Activated CD4-positive, alpha-beta T cell treated with anti-CD3 and anti-CD28 coated beads for 36 hours (primary cell): ENCODE results near the gene EDN1. TPM values are rescaled to one million over a fixed set of nuclear protein-coding genes. Genes with fewer than 3 reads are reported as not detected.

Source experiments
- ATAC-seq: fragments of 200-7000 bp; cut with Tn5 transposase; one replicate; pipeline ENCODE4 v1.10.0; 2021; ENCODE audit warnings: mild to moderate bottlenecking, moderate library complexity
- CTCF ChIA-PET: fragments of 350-600 bp; sonication (Branson Sonifier 250); formaldehyde crosslinking; loops from one replicate; lab custom pipeline; 2021; ENCODE audit warnings: antibody characterized with exemption; lab: Charles Lee
- POLR2A ChIA-PET: fragments of 350-600 bp; sonication (Branson Sonifier 250); formaldehyde crosslinking; loops from one replicate; lab custom pipeline; 2021; ENCODE audit warnings: antibody characterized with exemption, inconsistent platforms; lab: Charles Lee
- DNase-seq: peaks from one replicate; pipeline ENCODE4 v3.0.0-alpha.2; 2020
- H3K27ac Mint-ChIP-seq: one replicate; pipeline ENCODE4 v1.8.0; 2021; ENCODE audit warnings: mixed read lengths
- H3K27me3 Mint-ChIP-seq: one replicate; pipeline ENCODE4 v1.8.0; 2021; ENCODE audit warnings: mixed read lengths
- H3K36me3 Mint-ChIP-seq: one replicate; pipeline ENCODE4 v1.8.0; 2021; ENCODE audit warnings: low read depth, mixed read lengths
- H3K4me1 Mint-ChIP-seq: one replicate; pipeline ENCODE4 v1.8.0; 2021; ENCODE audit warnings: mixed read lengths
- H3K4me3 Mint-ChIP-seq: one replicate; pipeline ENCODE4 v1.8.0; 2021; ENCODE audit warnings: mild to moderate bottlenecking, moderate library complexity, mixed read lengths
- H3K9me3 Mint-ChIP-seq: one replicate; pipeline ENCODE4 v1.8.0; 2021; ENCODE audit warnings: low read depth, mixed read lengths
- intact Hi-C, 2 experiments: fragments of 100-400 bp; cut with DNase I in 1 of 2; cut with micrococcal nuclease in 1 of 2; formaldehyde crosslinking; loops; one replicate each; pipeline versions ENCODE4 v1.14.2 to v1.15.1; 2022 to 2024; cut with DNase I, micrococcal nuclease
- total RNA-seq, 2 experiments: library from RNA; stranded (reverse); gene quantifications; one replicate each; pipeline ENCODE4 v1.2.3, GENCODE V29; 2021

The EDN1 gene
- total RNA-seq, 2 experiments from 2014 or later, result not detected

GRCh38 chr6:12288211-12288618, 1.9 kb upstream of the EDN1 start:
- Mint-ChIP-seq H3K27ac (no peak overlapping the region), H3K9me3 (no peaks in the 10 kb centered on the region), H3K27me3 (peaks cover 41% of the 10 kb centered on the region), H3K36me3 (no peaks in the 10 kb centered on the region), H3K4me3 (no peak overlapping the region), H3K4me1 (peaks cover 15% of the 10 kb centered on the region)
- POLR2A ChIA-PET, result interaction anchor here (0.7 kb wide), 1 partner anchor 384 kb away, joined by 5 read pairs; no protein-coding TSS in a partner anchor
- DNase-seq (no peak), ATAC-seq (no peak)
- intact Hi-C loops, result loop anchor here in 1 of 2 experiments (2.0 to 5.0 kb wide), 2 partner anchors 136 to 703 kb away; no protein-coding TSS in a partner anchor
- CTCF ChIA-PET, result interaction anchor here (0.6 to 0.7 kb wide), 2 partner anchors 271 to 1573 kb away, joined by 3 to 6 read pairs; no protein-coding TSS in a partner anchor

GRCh38 chr6:12288914-12289313, 1.2 kb upstream of the EDN1 start:
- Mint-ChIP-seq H3K4me1 (peaks cover 15% of the 10 kb centered on the region), H3K27ac (no peak overlapping the region), H3K36me3 (no peaks in the 10 kb centered on the region), H3K4me3 (peak overlapping the region; percentile 74), H3K27me3 (peaks cover 36% of the 10 kb centered on the region), H3K9me3 (no peaks in the 10 kb centered on the region)
- ATAC-seq (no peak), DNase-seq (no peak)
- intact Hi-C loops, result loop anchor here (1.0 to 5.0 kb wide), 4 partner anchors 137 to 704 kb away; no protein-coding TSS in a partner anchor
- CTCF ChIA-PET, result interaction anchor here (0.9 to 2.7 kb wide), 18 partner anchors 8 to 634 kb away, joined by 3 to 42 read pairs (median 5); no protein-coding TSS in a partner anchor
- POLR2A ChIA-PET, result interaction anchor here (0.7 kb wide), 1 partner anchor 385 kb away, joined by 5 read pairs; no protein-coding TSS in a partner anchor

GRCh38 chr6:12289365-12289919, 719 bp upstream of the EDN1 start:
- ChIA-PET CTCF (interaction anchor here (0.6 to 2.7 kb wide), 31 partner anchors 8 to 635 kb away, joined by 3 to 42 read pairs (median 4); no protein-coding TSS in a partner anchor), POLR2A (no interaction called here)
- Mint-ChIP-seq H3K36me3 (no peaks in the 10 kb centered on the region), H3K27ac (no peak overlapping the region), H3K4me3 (peak overlapping the region; percentile 74), H3K27me3 (peaks cover 36% of the 10 kb centered on the region), H3K9me3 (no peaks in the 10 kb centered on the region), H3K4me1 (peaks cover 15% of the 10 kb centered on the region)
- ATAC-seq, result peak; percentile 63
- intact Hi-C loops, result loop anchor here (1.0 to 5.0 kb wide), 4 partner anchors 137 to 705 kb away; no protein-coding TSS in a partner anchor
- DNase-seq, result peak; percentile 73

GRCh38 chr6:12291071-12291838, 1.1 kb downstream of the EDN1 start:
- ChIA-PET POLR2A (interaction anchor here (0.6 kb wide), 1 partner anchor 335 kb away, joined by 3 read pairs; no protein-coding TSS in a partner anchor), CTCF (interaction anchor here (0.8 to 2.7 kb wide), 11 partner anchors 8 to 636 kb away, joined by 3 to 42 read pairs (median 12); no protein-coding TSS in a partner anchor)
- no peak overlapping the region for H3K4me3 Mint-ChIP-seq
- H3K36me3 Mint-ChIP-seq, result no peaks in the 10 kb centered on the region
- H3K27ac Mint-ChIP-seq, result no peak overlapping the region
- intact Hi-C loops, result loop anchor here (2.0 to 5.0 kb wide), 2 partner anchors 314 to 316 kb away; no protein-coding TSS in a partner anchor
- no peak for ATAC-seq
- peaks cover 15% of the 10 kb centered on the region for H3K4me1 Mint-ChIP-seq
- peaks cover 36% of the 10 kb centered on the region for H3K27me3 Mint-ChIP-seq
- DNase-seq, result no peak
- H3K9me3 Mint-ChIP-seq, result no peaks in the 10 kb centered on the region

- POLR2A ChIA-PET, result interaction anchor here (0.5 to 0.6 kb wide), 2 partner anchors 9 to 335 kb away, joined by 3 read pairs; no protein-coding TSS in a partner anchor
- ATAC-seq, result no peak
- Mint-ChIP-seq H3K4me3 (no peak overlapping the region), H3K36me3 (no peaks in the 10 kb centered on the region), H3K9me3 (no peaks in the 10 kb centered on the region), H3K27ac (no peak overlapping the region), H3K4me1 (peaks cover 15% of the 10 kb centered on the region), H3K27me3 (peaks cover 36% of the 10 kb centered on the region)
- CTCF ChIA-PET, result interaction anchor here (0.5 to 2.5 kb wide), 3 partner anchors 12 to 139 kb away, joined by 3 to 12 read pairs (median 3); no protein-coding TSS in a partner anchor
- intact Hi-C loops, result loop anchor here (2.0 to 5.0 kb wide), 2 partner anchors 313 to 315 kb away; no protein-coding TSS in a partner anchor
- no peak for DNase-seq
Observed at GRCh38 chr6:12291839-12292604, 1.9 kb downstream of the EDN1 start.

- Mint-ChIP-seq H3K4me3 (no peak overlapping the region), H3K27me3 (peaks cover 36% of the 10 kb centered on the region), H3K4me1 (peaks cover 15% of the 10 kb centered on the region), H3K36me3 (no peaks in the 10 kb centered on the region), H3K27ac (no peak overlapping the region), H3K9me3 (no peaks in the 10 kb centered on the region)
- intact Hi-C loops, result loop anchor here in 1 of 2 experiments (5.0 kb wide), 1 partner anchor 314 kb away; no protein-coding TSS in a partner anchor
- ChIA-PET CTCF (no interaction called here), POLR2A (no interaction called here)
- DNase-seq (no peak), ATAC-seq (no peak)
Observed at GRCh38 chr6:12293235-12293930, 3.2 kb downstream of the EDN1 start.

- POLR2A ChIA-PET, result interaction anchor here (0.5 kb wide), 1 partner anchor 71 kb away, joined by 3 read pairs; no protein-coding TSS in a partner anchor
- no peaks in the 10 kb centered on the region for H3K9me3 Mint-ChIP-seq
- no peak overlapping the region for H3K27ac Mint-ChIP-seq
- H3K27me3 Mint-ChIP-seq, result peaks cover 28% of the 10 kb centered on the region
- no peak overlapping the region for H3K4me3 Mint-ChIP-seq
- CTCF ChIA-PET, result interaction anchor here (0.6 kb wide), 1 partner anchor 884 kb away, joined by 3 read pairs; no protein-coding TSS in a partner anchor
- no peak for ATAC-seq
- no peaks in the 10 kb centered on the region for H3K36me3 Mint-ChIP-seq
- intact Hi-C loops, result loop anchor here in 1 of 2 experiments (5.0 kb wide), 1 partner anchor 313 kb away; no protein-coding TSS in a partner anchor
- DNase-seq, result no peak
- H3K4me1 Mint-ChIP-seq, result peaks cover 13% of the 10 kb centered on the region
Observed at GRCh38 chr6:12293931-12294807, 4.0 kb downstream of the EDN1 start.

- H3K9me3 Mint-ChIP-seq, result no peaks in the 10 kb centered on the region
- DNase-seq (no peak), ATAC-seq (no peak)
- intact Hi-C loops, result loop anchor here in 1 of 2 experiments (5.0 kb wide), 1 partner anchor 312 kb away; no protein-coding TSS in a partner anchor
- CTCF ChIA-PET, result interaction anchor here (0.6 to 0.7 kb wide), 2 partner anchors 47 to 885 kb away, joined by 3 read pairs; no protein-coding TSS in a partner anchor
- peaks cover 20% of the 10 kb centered on the region for H3K27me3 Mint-ChIP-seq
- POLR2A ChIA-PET, result interaction anchor here (0.5 kb wide), 1 partner anchor 70 kb away, joined by 3 read pairs; no protein-coding TSS in a partner anchor
- peaks cover 5% of the 10 kb centered on the region for H3K4me1 Mint-ChIP-seq
- no peaks in the 10 kb centered on the region for H3K36me3 Mint-ChIP-seq
- H3K27ac Mint-ChIP-seq, result no peak overlapping the region
- H3K4me3 Mint-ChIP-seq, result no peak overlapping the region
Observed at GRCh38 chr6:12294851-12295536, 4.8 kb downstream of the EDN1 start.
